Activated naive CD8-positive, alpha-beta T cell (primary cell): ENCODE measurements around the gene PHC2.

Source experiments
- H3K27ac Mint-ChIP-seq: one replicate; pipeline ENCODE4 v1.8.0; 2021; ENCODE audit warnings: mixed read lengths
- H3K27me3 Mint-ChIP-seq: one replicate; pipeline ENCODE4 v1.8.0; 2021; ENCODE audit warnings: mixed read lengths
- H3K36me3 Mint-ChIP-seq: one replicate; pipeline ENCODE4 v1.8.0; 2021; ENCODE audit warnings: mixed read lengths
- H3K4me1 Mint-ChIP-seq: one replicate; pipeline ENCODE4 v1.8.0; 2021; ENCODE audit warnings: low read depth, mixed read lengths
- H3K4me3 Mint-ChIP-seq: one replicate; pipeline ENCODE4 v1.8.0; 2021; ENCODE audit warnings: mild to moderate bottlenecking, mixed read lengths
- H3K9me3 Mint-ChIP-seq: one replicate; pipeline ENCODE4 v1.8.0; 2021; ENCODE audit warnings: low read depth, mixed read lengths

The PHC2 gene, protein sequence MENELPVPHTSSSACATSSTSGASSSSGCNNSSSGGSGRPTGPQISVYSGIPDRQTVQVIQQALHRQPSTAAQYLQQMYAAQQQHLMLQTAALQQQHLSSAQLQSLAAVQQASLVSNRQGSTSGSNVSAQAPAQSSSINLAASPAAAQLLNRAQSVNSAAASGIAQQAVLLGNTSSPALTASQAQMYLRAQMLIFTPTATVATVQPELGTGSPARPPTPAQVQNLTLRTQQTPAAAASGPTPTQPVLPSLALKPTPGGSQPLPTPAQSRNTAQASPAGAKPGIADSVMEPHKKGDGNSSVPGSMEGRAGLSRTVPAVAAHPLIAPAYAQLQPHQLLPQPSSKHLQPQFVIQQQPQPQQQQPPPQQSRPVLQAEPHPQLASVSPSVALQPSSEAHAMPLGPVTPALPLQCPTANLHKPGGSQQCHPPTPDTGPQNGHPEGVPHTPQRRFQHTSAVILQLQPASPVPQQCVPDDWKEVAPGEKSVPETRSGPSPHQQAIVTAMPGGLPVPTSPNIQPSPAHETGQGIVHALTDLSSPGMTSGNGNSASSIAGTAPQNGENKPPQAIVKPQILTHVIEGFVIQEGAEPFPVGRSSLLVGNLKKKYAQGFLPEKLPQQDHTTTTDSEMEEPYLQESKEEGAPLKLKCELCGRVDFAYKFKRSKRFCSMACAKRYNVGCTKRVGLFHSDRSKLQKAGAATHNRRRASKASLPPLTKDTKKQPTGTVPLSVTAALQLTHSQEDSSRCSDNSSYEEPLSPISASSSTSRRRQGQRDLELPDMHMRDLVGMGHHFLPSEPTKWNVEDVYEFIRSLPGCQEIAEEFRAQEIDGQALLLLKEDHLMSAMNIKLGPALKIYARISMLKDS

DNA sequence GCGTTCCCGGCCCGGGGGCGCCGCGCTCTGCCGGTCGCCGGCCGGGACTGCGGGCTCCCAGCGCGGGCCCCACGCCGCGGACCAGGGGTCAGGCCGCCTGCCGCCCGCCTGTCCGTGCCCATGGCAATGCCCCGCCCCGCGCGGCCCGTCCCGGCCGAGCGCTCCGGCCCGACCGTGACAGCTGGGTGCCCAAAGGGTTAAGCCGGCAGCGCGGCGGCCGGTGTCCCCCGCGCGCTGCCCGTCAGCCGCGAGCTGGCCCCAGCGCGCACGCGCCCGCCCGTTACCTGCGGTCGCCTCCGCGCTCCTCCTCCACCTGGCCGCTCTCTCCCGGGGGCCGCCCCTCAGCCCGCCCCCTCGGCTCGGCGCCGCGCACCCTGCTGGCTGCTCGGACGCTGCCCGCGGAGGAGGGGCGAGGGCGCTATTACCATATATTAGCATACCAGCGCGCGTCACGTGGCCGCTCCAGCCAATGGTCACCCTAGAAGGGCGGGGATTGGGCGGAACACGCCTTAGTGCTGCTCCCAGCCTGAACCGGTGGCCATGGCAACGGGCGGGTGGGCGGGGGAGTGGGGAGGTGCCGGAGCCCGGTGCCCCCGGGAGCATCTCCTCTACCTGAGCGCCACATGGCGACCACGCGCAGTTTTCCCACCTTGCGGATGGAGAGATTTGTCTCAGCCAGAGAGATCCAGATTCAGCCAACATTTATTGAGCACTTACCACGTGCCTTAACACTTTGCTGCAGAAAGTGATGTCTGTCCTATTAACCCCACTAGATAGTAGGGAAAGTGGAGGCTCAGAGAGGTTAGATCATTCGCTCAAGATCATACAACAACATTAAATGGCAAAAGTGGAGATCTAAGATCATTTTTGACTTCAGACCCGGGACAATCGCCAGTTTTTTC lies at the start of gene PHC2:
Gene PHC2, minus strand, starts transcription at position 404 of the 902 bp plus-strand sequence. CDS start 55,556 bp downstream, outside the sequence.
- Mint-ChIP-seq H3K9me3 (no peaks in the 10 kb centered on the region), H3K4me3 (peak within 1 kb of the TSS; percentile 69), H3K36me3 (no peaks in the 10 kb centered on the region), H3K4me1 (peaks cover 3% of the 10 kb centered on the region), H3K27ac (no peak within 1 kb of the TSS), H3K27me3 (no peaks in the 10 kb centered on the region)

DNA sequence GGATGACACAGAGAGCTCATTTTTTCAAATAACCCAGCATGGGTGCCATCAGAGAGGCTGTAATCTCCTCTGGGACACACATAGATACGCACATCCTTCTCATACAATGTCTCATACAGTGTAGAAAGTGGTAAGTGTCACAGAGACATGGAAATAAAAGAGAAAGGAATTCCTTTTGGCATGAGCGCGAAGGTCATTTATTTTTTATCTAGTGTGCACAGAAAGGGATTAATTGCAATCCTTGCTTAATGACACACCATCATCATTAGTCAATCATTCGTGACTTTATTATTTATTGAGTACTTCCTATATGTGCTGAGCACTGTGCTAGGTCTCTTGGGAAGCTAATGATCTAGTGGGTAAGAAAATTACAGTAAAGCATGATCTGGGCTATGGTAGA lies 46.6 kb upstream of the PHC2 start:
- H3K27me3 Mint-ChIP-seq = no peaks in the 10 kb centered on the region
- H3K4me3 Mint-ChIP-seq = no peak overlapping the region
- no peaks in the 10 kb centered on the region for H3K36me3 Mint-ChIP-seq
- H3K27ac Mint-ChIP-seq = no peak overlapping the region
- H3K9me3 Mint-ChIP-seq = no peaks in the 10 kb centered on the region
- H3K4me1 Mint-ChIP-seq = peaks cover 5% of the 10 kb centered on the region

DNA sequence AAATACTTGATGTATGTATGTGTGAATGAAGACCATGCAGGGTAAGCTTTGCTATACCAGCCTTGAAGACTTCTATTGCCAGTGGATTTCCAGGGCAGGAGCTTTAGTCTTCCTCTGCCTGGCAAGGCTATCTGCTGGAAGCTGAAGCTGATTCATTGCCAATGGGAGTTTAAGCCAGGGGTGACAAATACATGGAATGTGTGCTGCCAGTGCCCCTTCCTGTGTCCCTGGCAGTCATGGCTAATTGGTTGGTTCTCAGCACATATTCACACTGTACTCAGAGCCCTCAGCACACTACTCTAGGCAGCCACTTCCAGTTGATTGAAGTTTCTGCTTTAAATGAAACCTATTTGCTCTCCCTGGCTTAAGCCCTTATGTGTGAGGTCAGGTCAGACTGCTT lies 43.0 kb upstream of the PHC2 start:
- Mint-ChIP-seq H3K4me1 (peaks cover 20% of the 10 kb centered on the region), H3K27me3 (no peaks in the 10 kb centered on the region), H3K36me3 (no peaks in the 10 kb centered on the region), H3K9me3 (no peaks in the 10 kb centered on the region), H3K27ac (no peak overlapping the region), H3K4me3 (peak overlapping the region; percentile 87)

GRCh38 chr1:33472269-33472980 lies 41.5 kb upstream of the PHC2 start, which contains the start of gene ZSCAN20:
TSS of gene ZSCAN20 (plus strand) at chr1:33472645. CDS start at chr1:33479289, 6,644 bp downstream.
- Mint-ChIP-seq H3K36me3 (no peaks in the 10 kb centered on the region), H3K9me3 (no peaks in the 10 kb centered on the region), H3K4me3 (peak within 1 kb of the TSS; percentile 87), H3K4me1 (peaks cover 20% of the 10 kb centered on the region), H3K27me3 (no peaks in the 10 kb centered on the region), H3K27ac (peak within 1 kb of the TSS; percentile 11)

DNA sequence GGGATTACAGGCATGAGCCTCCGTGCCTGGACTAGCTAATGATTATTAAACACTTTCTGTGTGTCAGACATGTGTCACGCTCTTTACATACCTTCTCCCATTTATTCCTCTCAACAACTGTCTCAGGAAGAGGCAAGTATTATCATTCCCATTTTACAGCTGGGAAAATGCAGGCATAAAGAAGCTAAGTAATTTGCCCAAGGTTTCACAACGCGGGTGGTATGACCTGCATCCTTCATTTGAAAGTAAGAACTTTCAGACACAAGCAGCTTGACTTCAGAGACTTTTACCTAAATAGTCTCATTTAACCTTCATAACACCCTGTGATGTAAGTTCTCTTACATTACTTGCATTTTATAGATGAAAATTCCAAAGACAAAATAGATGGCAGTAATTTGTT lies 40.5 kb upstream of the PHC2 start:
- no peaks in the 10 kb centered on the region for H3K9me3 Mint-ChIP-seq
- no peaks in the 10 kb centered on the region for H3K27me3 Mint-ChIP-seq
- H3K4me1 Mint-ChIP-seq = peaks cover 20% of the 10 kb centered on the region
- H3K36me3 Mint-ChIP-seq = no peaks in the 10 kb centered on the region
- no peak overlapping the region for H3K4me3 Mint-ChIP-seq
- H3K27ac Mint-ChIP-seq = no peak overlapping the region

GRCh38 chr1:33470495-33471012 lies 39.7 kb upstream of the PHC2 start:
- no peaks in the 10 kb centered on the region for H3K36me3 Mint-ChIP-seq
- no peaks in the 10 kb centered on the region for H3K27me3 Mint-ChIP-seq
- H3K4me1 Mint-ChIP-seq = peaks cover 20% of the 10 kb centered on the region
- H3K27ac Mint-ChIP-seq = no peak overlapping the region
- no peaks in the 10 kb centered on the region for H3K9me3 Mint-ChIP-seq
- peak overlapping the region; percentile 48 for H3K4me3 Mint-ChIP-seq

DNA sequence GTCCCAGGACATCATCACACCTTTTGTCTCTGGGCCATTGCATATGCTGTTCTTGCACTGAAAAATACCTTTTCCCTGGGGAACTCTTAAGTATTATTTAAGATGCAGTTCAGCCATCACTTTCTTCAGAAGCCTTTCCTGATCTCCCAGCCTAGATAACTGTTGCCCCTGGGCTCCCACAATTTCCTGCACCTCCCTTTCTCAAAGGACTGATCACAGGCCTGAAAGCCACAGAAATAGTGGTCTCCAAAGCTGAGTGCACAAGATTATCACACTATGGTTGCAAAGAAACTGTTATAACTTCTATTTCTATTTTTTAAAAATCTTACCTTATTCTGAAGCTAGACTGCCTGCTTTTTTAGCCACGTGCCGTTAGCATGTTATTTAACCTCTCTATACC lies 38.8 kb upstream of the PHC2 start:
- Mint-ChIP-seq H3K36me3 (no peaks in the 10 kb centered on the region), H3K4me1 (peaks cover 20% of the 10 kb centered on the region), H3K27ac (no peak overlapping the region), H3K4me3 (no peak overlapping the region), H3K9me3 (no peaks in the 10 kb centered on the region), H3K27me3 (no peaks in the 10 kb centered on the region)

- Mint-ChIP-seq H3K27ac (no peak overlapping the region), H3K9me3 (no peaks in the 10 kb centered on the region), H3K4me1 (peaks cover 20% of the 10 kb centered on the region), H3K36me3 (no peaks in the 10 kb centered on the region), H3K27me3 (no peaks in the 10 kb centered on the region), H3K4me3 (no peak overlapping the region)
These were observed 38.1 kb upstream of the PHC2 start for GRCh38 chr1:33468967-33469366.

- no peak overlapping the region for H3K27ac Mint-ChIP-seq
- H3K9me3 Mint-ChIP-seq = no peaks in the 10 kb centered on the region
- H3K4me3 Mint-ChIP-seq = no peak overlapping the region
- H3K36me3 Mint-ChIP-seq = no peaks in the 10 kb centered on the region
- H3K4me1 Mint-ChIP-seq = peaks cover 20% of the 10 kb centered on the region
- H3K27me3 Mint-ChIP-seq = no peaks in the 10 kb centered on the region
These were observed 37.6 kb upstream of the PHC2 start for GRCh38 chr1:33468531-33468930.

DNA sequence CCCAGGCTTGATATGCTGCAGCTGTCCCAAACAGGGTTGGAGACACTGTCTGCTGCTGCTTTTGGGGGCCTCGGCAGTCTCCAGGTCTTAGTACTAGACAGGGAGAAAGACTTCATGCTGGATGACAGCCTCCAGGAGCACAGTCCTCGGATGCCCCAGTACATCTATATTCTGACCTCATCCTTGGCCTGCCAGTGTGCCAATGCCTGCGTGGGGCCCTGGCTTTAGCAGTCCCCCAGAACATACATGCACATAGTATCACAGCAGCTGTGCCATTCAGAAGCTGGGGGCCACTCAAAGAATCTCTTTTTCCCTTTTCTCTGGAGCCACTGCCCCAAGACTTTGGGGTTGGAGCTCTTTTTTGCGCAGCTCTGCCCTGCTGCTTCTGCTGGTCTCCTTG lies 37.1 kb upstream of the PHC2 start:
- Mint-ChIP-seq H3K9me3 (no peaks in the 10 kb centered on the region), H3K4me3 (no peak overlapping the region), H3K4me1 (peaks cover 18% of the 10 kb centered on the region), H3K27me3 (no peaks in the 10 kb centered on the region), H3K27ac (no peak overlapping the region), H3K36me3 (no peaks in the 10 kb centered on the region)

DNA sequence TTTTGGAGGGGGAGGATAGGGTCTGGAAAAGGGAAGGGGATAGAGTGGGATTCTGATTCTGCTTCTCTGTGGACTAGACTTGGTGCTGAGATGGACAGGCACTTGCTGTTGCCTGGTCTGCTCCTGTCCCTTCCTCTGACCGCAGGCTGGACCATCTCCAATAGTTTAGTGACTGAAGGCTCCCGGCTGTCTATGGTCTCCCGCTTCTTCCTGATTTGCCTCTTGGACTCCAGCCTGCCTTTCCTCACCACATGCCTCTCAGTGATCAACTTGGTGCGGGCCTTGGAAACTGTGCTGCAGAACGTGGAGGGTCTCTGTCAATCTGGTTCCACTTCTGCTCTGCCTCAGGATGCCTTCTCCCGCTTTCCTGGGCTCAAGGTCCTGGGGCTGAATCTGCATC lies 35.3 kb upstream of the PHC2 start:
- no peaks in the 10 kb centered on the region for H3K9me3 Mint-ChIP-seq
- no peaks in the 10 kb centered on the region for H3K36me3 Mint-ChIP-seq
- H3K4me1 Mint-ChIP-seq = peaks cover 6% of the 10 kb centered on the region
- no peak overlapping the region for H3K27ac Mint-ChIP-seq
- no peak overlapping the region for H3K4me3 Mint-ChIP-seq
- no peaks in the 10 kb centered on the region for H3K27me3 Mint-ChIP-seq

DNA sequence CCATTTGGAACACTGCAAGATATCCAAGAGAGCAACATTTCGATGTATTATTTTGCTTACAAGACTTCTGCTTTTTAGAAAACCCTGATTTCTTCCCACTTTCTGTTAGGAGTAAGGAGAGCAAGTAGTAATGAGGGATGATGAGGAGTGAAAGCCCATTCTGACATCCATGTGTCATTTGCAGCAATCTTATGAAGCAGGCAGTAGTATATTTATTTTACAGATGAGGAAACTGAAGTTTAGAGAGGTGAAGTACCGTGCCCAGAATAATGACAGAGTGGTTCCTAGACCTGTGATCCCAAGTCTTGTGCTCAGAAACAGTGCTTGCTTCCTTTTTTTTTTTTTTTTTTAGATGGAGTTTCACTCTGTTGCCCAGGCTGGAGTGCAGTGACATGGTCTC lies 34.4 kb upstream of the PHC2 start:
- no peaks in the 10 kb centered on the region for H3K9me3 Mint-ChIP-seq
- no peak overlapping the region for H3K4me3 Mint-ChIP-seq
- no peaks in the 10 kb centered on the region for H3K27me3 Mint-ChIP-seq
- H3K36me3 Mint-ChIP-seq = no peaks in the 10 kb centered on the region
- no peak overlapping the region for H3K27ac Mint-ChIP-seq
- H3K4me1 Mint-ChIP-seq = no peaks in the 10 kb centered on the region

DNA sequence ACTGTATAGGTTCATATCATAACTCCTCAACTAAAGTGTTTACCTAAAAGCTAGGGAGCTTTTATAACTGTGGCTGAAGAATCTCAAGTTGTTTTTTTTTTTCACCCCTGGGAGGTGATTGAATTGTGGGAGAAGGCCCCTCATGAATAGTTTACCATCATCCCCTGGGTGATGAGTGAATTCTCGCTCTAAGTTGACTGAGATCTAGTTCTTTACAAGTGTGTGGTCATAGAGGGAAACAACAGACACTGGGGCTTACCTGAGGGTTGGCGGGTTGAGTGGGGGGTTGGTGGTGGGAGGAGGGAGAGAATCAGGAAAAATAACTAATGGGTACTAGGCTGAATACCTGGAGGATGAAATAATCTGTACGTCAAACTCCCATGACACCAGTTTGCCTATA lies 33.7 kb upstream of the PHC2 start:
- no peak overlapping the region for H3K27ac Mint-ChIP-seq
- H3K9me3 Mint-ChIP-seq = no peaks in the 10 kb centered on the region
- no peak overlapping the region for H3K4me3 Mint-ChIP-seq
- H3K27me3 Mint-ChIP-seq = no peaks in the 10 kb centered on the region
- no peaks in the 10 kb centered on the region for H3K4me1 Mint-ChIP-seq
- no peaks in the 10 kb centered on the region for H3K36me3 Mint-ChIP-seq
